HG03469 (cell line): ENCODE results near the gene EPB41L4B.

Experiments
- ATAC-seq: cut with Tn5 transposase; IDR thresholded peaks from one replicate; pipeline ENCODE4 v1.9.1; 2021; ENCODE audit warnings: mild to moderate bottlenecking, moderate library complexity, moderate number of reproducible peaks; ENCODE audit not compliant: unreplicated experiment

Gene EPB41L4B

GRCh38 chr9:109270971-109271925, 49.6 kb downstream of the EPB41L4B start:
- no peak for ATAC-seq

GRCh38 chr9:109270441-109270840, 50.4 kb downstream of the EPB41L4B start:
- ATAC-seq: no peak

- ATAC-seq: no peak
Measured at GRCh38 chr9:109269839-109270238, 51.0 kb downstream of the EPB41L4B start.

GRCh38 chr9:109269081-109269480, 51.8 kb downstream of the EPB41L4B start:
- ATAC-seq: no peak

- no peak for ATAC-seq
Measured at GRCh38 chr9:109267555-109267954, 53.3 kb downstream of the EPB41L4B start.

- no peak for ATAC-seq
Measured at GRCh38 chr9:109264877-109265587, 55.8 kb downstream of the EPB41L4B start.

- no peak for ATAC-seq
Measured at GRCh38 chr9:109263358-109263757, 57.5 kb downstream of the EPB41L4B start.

GRCh38 chr9:109258481-109259302, 62.2 kb downstream of the EPB41L4B start:
- ATAC-seq: no peak

GRCh38 chr9:109256336-109256735, 64.5 kb downstream of the EPB41L4B start:
- ATAC-seq: no peak

GRCh38 chr9:109255394-109255793, 65.5 kb downstream of the EPB41L4B start:
- no peak for ATAC-seq

GRCh38 chr9:109254317-109254716, 66.5 kb downstream of the EPB41L4B start:
- no peak for ATAC-seq

- no peak for ATAC-seq
Measured at GRCh38 chr9:109253637-109254284, 67.1 kb downstream of the EPB41L4B start.

GRCh38 chr9:109253241-109253636, 67.6 kb downstream of the EPB41L4B start:
- ATAC-seq: no peak

GRCh38 chr9:109252291-109252690, 68.6 kb downstream of the EPB41L4B start:
- ATAC-seq: no peak

GRCh38 chr9:109251776-109252106, 69.1 kb downstream of the EPB41L4B start:
- ATAC-seq: no peak

GRCh38 chr9:109251080-109251775, 69.6 kb downstream of the EPB41L4B start:
- no peak for ATAC-seq

GRCh38 chr9:109250771-109251079, 70.1 kb downstream of the EPB41L4B start:
- ATAC-seq: no peak

- no peak for ATAC-seq
Measured at GRCh38 chr9:109250311-109250741, 70.5 kb downstream of the EPB41L4B start.

GRCh38 chr9:109249615-109250014, 71.2 kb downstream of the EPB41L4B start:
- ATAC-seq: no peak

- ATAC-seq: no peak
Measured at GRCh38 chr9:109248133-109248581, 72.7 kb downstream of the EPB41L4B start.
